ENCODE measurements around the gene C8G. TPM values are rescaled to one million over a fixed set of nuclear protein-coding genes. Genes with fewer than 3 reads are reported as not detected.
A peak's percentile ranks its signal among the peaks of the same experiment; 100 is the strongest.

The C8G gene
- total RNA-seq, 4 donors from 2014 or later: 24.9 to 148 (median 66.2) TPM; not detected in 1

- H3K27ac ChIP-seq: no peak overlapping the region
- TF ChIP-seq POLR2A (IDR thresholded peaks at IDR 0.05) (no peak), CTCF (IDR thresholded peaks at IDR 0.05) (no peak)
- no peak for DNase-seq
- H3K4me3 ChIP-seq: no peak overlapping the region
- H3K27me3 ChIP-seq: no peaks in the 10 kb centered on the region
- H3K9me3 ChIP-seq: no peaks in the 10 kb centered on the region
- H3K4me1 ChIP-seq: peaks cover 0 to 19% (median 2%) of the 10 kb centered on the region in 4 donors
- no peaks in the 10 kb centered on the region for H3K36me3 ChIP-seq
Measured at GRCh38 chr9:136974817-136975535, 29.9 kb downstream of the C8G start.

- H3K27me3 ChIP-seq: no peaks in the 10 kb centered on the region
- H3K4me1 ChIP-seq: peaks cover 0 to 19% (median 2%) of the 10 kb centered on the region in 4 donors
- no peaks in the 10 kb centered on the region for H3K9me3 ChIP-seq
- TF ChIP-seq CTCF (IDR thresholded peaks at IDR 0.05) (peak in 1 of 6 experiments; percentile 8), POLR2A (IDR thresholded peaks at IDR 0.05) (no peak)
- no peaks in the 10 kb centered on the region for H3K36me3 ChIP-seq
- H3K27ac ChIP-seq: no peak overlapping the region
- H3K4me3 ChIP-seq: no peak overlapping the region
- DNase-seq: peak in 1 of 3 donors; percentile 35
Measured at GRCh38 chr9:136975644-136976043, 30.6 kb downstream of the C8G start.

- Histone ChIP-seq H3K4me1 (peaks cover 0 to 19% (median 2%) of the 10 kb centered on the region in 4 donors), H3K36me3 (no peaks in the 10 kb centered on the region), H3K9me3 (no peaks in the 10 kb centered on the region), H3K4me3 (peak within 1 kb of the TSS; percentile 29 to 54 (median 39)), H3K27me3 (no peaks in the 10 kb centered on the region), H3K27ac (peak within 1 kb of the TSS; percentile 22 to 58 (median 30))
- TF ChIP-seq POLR2A (IDR thresholded peaks at IDR 0.05): no peak
- TF ChIP-seq CTCF (IDR thresholded peaks at IDR 0.05): no peak
- DNase-seq: no peak
Measured at GRCh38 chr9:136977223-136977622, 32.2 kb downstream of the C8G start, which contains the start of gene PTGDS. PTGDS (plus strand) TSS chr9:136977504; CDS start chr9:136977579, 75 bp downstream.

GRCh38 chr9:136977649-136978072 is 32.6 kb downstream of the C8G start:
- peaks cover 0 to 19% (median 2%) of the 10 kb centered on the region in 4 donors for H3K4me1 ChIP-seq
- TF ChIP-seq CTCF (IDR thresholded peaks at IDR 0.05) (no peak), POLR2A (IDR thresholded peaks at IDR 0.05) (no peak)
- H3K27ac ChIP-seq: peak overlapping the region in 3 of 4 donors; percentile 22 to 58 (median 31)
- H3K27me3 ChIP-seq: no peaks in the 10 kb centered on the region
- H3K9me3 ChIP-seq: no peaks in the 10 kb centered on the region
- no peaks in the 10 kb centered on the region for H3K36me3 ChIP-seq
- peak overlapping the region; percentile 29 to 54 (median 39) for H3K4me3 ChIP-seq
- DNase-seq: no peak

GRCh38 chr9:136978073-136978864 is 33.2 kb downstream of the C8G start:
- no peaks in the 10 kb centered on the region for H3K36me3 ChIP-seq
- peaks cover 0 to 19% (median 2%) of the 10 kb centered on the region in 4 donors for H3K4me1 ChIP-seq
- H3K27ac ChIP-seq: peak overlapping the region; percentile 22 to 58 (median 30)
- no peaks in the 10 kb centered on the region for H3K27me3 ChIP-seq
- peak; percentile 58 to 72 (median 68) for DNase-seq
- H3K4me3 ChIP-seq: peak overlapping the region; percentile 29 to 54 (median 39)
- H3K9me3 ChIP-seq: no peaks in the 10 kb centered on the region
- TF ChIP-seq POLR2A (IDR thresholded peaks at IDR 0.05) (no peak), CTCF (IDR thresholded peaks at IDR 0.05) (no peak)
